ENCODE data around the gene RELL1.

- TF ChIP-seq CTCF (conservative IDR thresholded peaks at IDR 0.05 in 1 of 2, IDR thresholded peaks at IDR 0.05 in 1 of 2; ENCODE audit: extremely low read depth in 1 of 2, insufficient read depth in 1 of 2, low read depth in 1 of 2, low read length in 2 of 2): no peak
- TF ChIP-seq EZH2 (IDR thresholded peaks at IDR 0.05; ENCODE audit: borderline replicate concordance, low read length): no peak
Measured at GRCh38 chr4:37651781-37652377, 34.3 kb downstream of the RELL1 start.
